ENCODE data around the gene RAB27B. TPM values are rescaled to one million over a fixed set of nuclear protein-coding genes. Genes with fewer than 3 reads are reported as not detected.

The RAB27B gene
- total and polyA plus RNA-seq, 2 experiments from 2014 or later, result 4.5 to 13.1 TPM

- no peak for DNase-seq (ENCODE audit: low spot score)
- Histone ChIP-seq H3K9me2 (replicated peaks; ENCODE audit: insufficient read depth) (no peaks in the 10 kb centered on the region), H3K27ac (no peak overlapping the region), H3K4me2 (no peak overlapping the region), H3K4me3 (no peak overlapping the region), H3K36me3 (replicated peaks; ENCODE audit: insufficient read depth, low read depth) (no peaks in the 10 kb centered on the region), H3K9me3 (ENCODE audit: low read depth) (no peaks in the 10 kb centered on the region), H2AFZ (no peak overlapping the region), H4K20me1 (ENCODE audit: insufficient read depth, poor library complexity, severe bottlenecking) (no peaks in the 10 kb centered on the region), H3K4me1 (ENCODE audit: insufficient read depth) (peaks cover 17% of the 10 kb centered on the region), H3K79me2 (no peaks in the 10 kb centered on the region), H3K27me3 (no peaks in the 10 kb centered on the region)
- no peak for TF ChIP-seq EZH2 (IDR thresholded peaks at IDR 0.05; ENCODE audit: borderline replicate concordance)
- TF ChIP-seq EZH2phosphoT487 (IDR thresholded peaks at IDR 0.05; ENCODE audit: low read depth, severe bottlenecking, unreplicated experiment), result no peak
- TF ChIP-seq CTCF (IDR thresholded peaks at IDR 0.05; ENCODE audit: poor library complexity), result no peak
- WGBS (ENCODE audit: low lambda C conversion rate, missing lambda C conversion rate), result 81% methylated on average over 3 of the region's 3 CpGs
Observed at GRCh38 chr18:54942569-54942968, 114.3 kb downstream of the RAB27B start.

Other genes with a start within 250 kb of the RAB27B start
- gene DYNAP, start 237.2 kb upstream of the RAB27B start, total RNA-seq, result not detected in 2 replicates
- 0.69 and 0.79 TPM in 2 replicates for gene DYNAP, start 237.2 kb upstream of the RAB27B start, polyA plus RNA-seq
- gene CCDC68, start 131.0 kb downstream of the RAB27B start, total RNA-seq, result 11.6 and 13.0 TPM in 2 replicates
- 6.7 and 7.8 TPM in 2 replicates for gene CCDC68, start 131.0 kb downstream of the RAB27B start, polyA plus RNA-seq